HG03095 (cell line): Measurements from ENCODE around the gene PAK2.
"Not testable (repeated sequence)": the region's sequence is repeated elsewhere in the genome, so short reads cannot be mapped to it uniquely, and the experiment has no call there.

Experiments
- ATAC-seq: cut with Tn5 transposase; IDR thresholded peaks from one replicate; pipeline ENCODE4 v1.9.1; 2021; ENCODE audit warnings: moderate library complexity; ENCODE audit not compliant: unreplicated experiment

The PAK2 gene

GRCh38 chr3:196739671-196740480 is at the start of gene PAK2:
Gene PAK2, plus strand, starts transcription at chr3:196739857. Its CDS starts 42,790 bp downstream, at chr3:196782647.
- peak; percentile 88 for ATAC-seq

GRCh38 chr3:196689941-196690660 is 49.6 kb upstream of the PAK2 start:
- no peak for ATAC-seq

- no peak for ATAC-seq
Observed at GRCh38 chr3:196691386-196691785, 48.3 kb upstream of the PAK2 start.

- ATAC-seq: no peak
Observed at GRCh38 chr3:196694202-196694638, 45.4 kb upstream of the PAK2 start.

- no peak for ATAC-seq
Observed at GRCh38 chr3:196694941-196695848, 44.5 kb upstream of the PAK2 start.

- no peak for ATAC-seq
Observed at GRCh38 chr3:196695849-196696226, 43.8 kb upstream of the PAK2 start.

GRCh38 chr3:196697270-196697669 is 42.4 kb upstream of the PAK2 start:
- ATAC-seq: no peak

- no peak for ATAC-seq
Observed at GRCh38 chr3:196699749-196700148, 39.9 kb upstream of the PAK2 start.

GRCh38 chr3:196700801-196701200 is 38.9 kb upstream of the PAK2 start:
- no peak for ATAC-seq

- ATAC-seq: no peak
Observed at GRCh38 chr3:196706327-196706726, 33.3 kb upstream of the PAK2 start.

- no peak for ATAC-seq
Observed at GRCh38 chr3:196706731-196707130, 32.9 kb upstream of the PAK2 start.

- no peak for ATAC-seq
Observed at GRCh38 chr3:196707566-196707965, 32.1 kb upstream of the PAK2 start.

GRCh38 chr3:196708467-196708866 is 31.2 kb upstream of the PAK2 start:
- ATAC-seq: no peak

- ATAC-seq: peak; percentile 67
Observed at GRCh38 chr3:196711838-196712513, 27.7 kb upstream of the PAK2 start, which contains the start of the genes CEP19 and PIGX. Gene CEP19, minus strand, starts transcription at chr3:196712250. Its CDS starts 3,593 bp downstream, at chr3:196708657. Gene PIGX, plus strand, starts transcription at chr3:196712377.

GRCh38 chr3:196712514-196713413 is 26.9 kb upstream of the PAK2 start:
- peak; percentile 51 for ATAC-seq

- ATAC-seq: not testable (repeated sequence)
Observed at GRCh38 chr3:196717162-196717561, 22.5 kb upstream of the PAK2 start.

- no peak for ATAC-seq
Observed at GRCh38 chr3:196721097-196721496, 18.6 kb upstream of the PAK2 start.

- ATAC-seq: no peak
Observed at GRCh38 chr3:196726788-196727675, 12.6 kb upstream of the PAK2 start.
